ENCODE results near the gene MSANTD2.

GRCh38 chr11:124762105-124762623, 38.0 kb downstream of the MSANTD2 start, which contains the start of gene ESAM:
- TF ChIP-seq EP300 (IDR thresholded peaks at IDR 0.05; ENCODE audit: borderline replicate concordance) (no peak), MAX (IDR thresholded peaks at IDR 0.05) (peak; percentile 71), YY1 (IDR thresholded peaks at IDR 0.05; ENCODE audit: low read depth) (no peak), REST (IDR thresholded peaks at IDR 0.05; ENCODE audit: low read depth) (no peak), TEAD4 (IDR thresholded peaks at IDR 0.05) (no peak), CREB1 (IDR thresholded peaks at IDR 0.05; ENCODE audit: low read depth) (no peak), FOXM1 (IDR thresholded peaks at IDR 0.05; ENCODE audit: borderline replicate concordance, low read depth) (no peak), RAD21 (IDR thresholded peaks at IDR 0.05; ENCODE audit: low read depth) (no peak)
